ENCODE results near the gene DGKA.

Gene DGKA

GRCh38 chr12:55931780-55932550, 1.0 kb downstream of the DGKA start:
- TF ChIP-seq CTCF (IDR thresholded peaks at IDR 0.05; ENCODE audit: low read depth, low read length), result no peak
- no peak for DNase-seq (ENCODE audit: extremely low read depth, low read depth)

- TF ChIP-seq CTCF (IDR thresholded peaks at IDR 0.05; ENCODE audit: low read depth, low read length), result no peak
- DNase-seq (ENCODE audit: extremely low read depth, low read depth), result no peak
These were observed 1.6 kb downstream of the DGKA start for GRCh38 chr12:55932551-55932910.

- no peak for DNase-seq (ENCODE audit: extremely low read depth, low read depth)
- no peak for TF ChIP-seq CTCF (IDR thresholded peaks at IDR 0.05; ENCODE audit: low read depth, low read length)
These were observed 2.3 kb downstream of the DGKA start for GRCh38 chr12:55933169-55933798.

- no peak for DNase-seq (ENCODE audit: extremely low read depth, low read depth)
- no peak for TF ChIP-seq CTCF (IDR thresholded peaks at IDR 0.05; ENCODE audit: low read depth, low read length)
These were observed 3.1 kb downstream of the DGKA start for GRCh38 chr12:55933799-55934742.

GRCh38 chr12:55934773-55935172, 3.8 kb downstream of the DGKA start:
- no peak for DNase-seq (ENCODE audit: extremely low read depth, low read depth)
- no peak for TF ChIP-seq CTCF (IDR thresholded peaks at IDR 0.05; ENCODE audit: low read depth, low read length)

- DNase-seq (ENCODE audit: extremely low read depth, low read depth), result no peak
- no peak; the same call in 1 of the 2 replicates for TF ChIP-seq CTCF (IDR thresholded peaks at IDR 0.05; ENCODE audit: low read depth, low read length)
These were observed 4.8 kb downstream of the DGKA start for GRCh38 chr12:55935738-55936151.

All from AG09319 (cell line).